Activated CD8-positive, alpha-beta T cell treated with anti-CD3 and anti-CD28 coated beads for 36 hours (primary cell): ENCODE results near the gene OR6Y1. TPM values are rescaled to one million over a fixed set of nuclear protein-coding genes. Genes with fewer than 3 reads are reported as not detected.

Experiments
- total RNA-seq, 2 experiments: library from RNA; stranded (reverse); gene quantifications; one replicate each; pipeline ENCODE4 v1.2.3, GENCODE V29; 2021

The OR6Y1 gene
- total RNA-seq, 2 experiments from 2014 or later: not detected

Other genes with a start within 250 kb of the OR6Y1 start
- not detected for gene CD1B, start 222.9 kb downstream of the OR6Y1 start, total RNA-seq
- gene CD1E, start 200.5 kb downstream of the OR6Y1 start, total RNA-seq: not detected
- gene OR10T2, start 154.9 kb downstream of the OR6Y1 start, total RNA-seq: not detected
- gene OR10K2, start 128.2 kb downstream of the OR6Y1 start, total RNA-seq: not detected
- not detected for gene OR10K1, start 92.6 kb downstream of the OR6Y1 start, total RNA-seq
- gene OR10R2, start 82.2 kb downstream of the OR6Y1 start, total RNA-seq: not detected
- not detected for gene OR6P1, start 16.2 kb upstream of the OR6Y1 start, total RNA-seq
- not detected for gene OR10X1, start 25.5 kb upstream of the OR6Y1 start, total RNA-seq
- gene OR10Z1, start 50.9 kb upstream of the OR6Y1 start, total RNA-seq: not detected
- under 1 TPM in 1 of 2 experiments, not detected in 1; 0.31 TPM for gene SPTA1, start 132.3 kb upstream of the OR6Y1 start, total RNA-seq
- gene OR6K2, start 146.2 kb upstream of the OR6Y1 start, total RNA-seq: not detected
- not detected for gene OR6K3, start 166.3 kb upstream of the OR6Y1 start, total RNA-seq
- gene OR6K6, start 200.3 kb upstream of the OR6Y1 start, total RNA-seq: not detected
- not detected for gene OR6N1, start 217.8 kb upstream of the OR6Y1 start, total RNA-seq
- not detected for gene OR6N2, start 226.8 kb upstream of the OR6Y1 start, total RNA-seq